RCC 7860 (cell line): ENCODE results near the gene POPDC3.
"Not testable (repeated sequence)": the region's sequence is repeated elsewhere in the genome, so short reads cannot be mapped to it uniquely, and the experiment has no call there.

ENCODE experiments used
- DNase-seq: peaks from one replicate; pipeline ENCODE4 v3.0.0-alpha.2; 2015; ENCODE audit warnings: low spot score
- FAIRE-seq: peaks from 2 replicates; lab custom pipeline; 2012; peaks lifted over from hg19 to GRCh38; lab: Jason Lieb, UNC

Gene POPDC3

GRCh38 chr6:105196076-105196475, 16.3 kb upstream of the POPDC3 start:
- no peak for FAIRE-seq

GRCh38 chr6:105194591-105194990, 14.8 kb upstream of the POPDC3 start:
- DNase-seq (no peak), FAIRE-seq (no peak)

More at GRCh38 chr6:105196076-105196475, 16.3 kb upstream of the POPDC3 start:
- no peak for DNase-seq

GRCh38 chr6:105194106-105194505, 14.3 kb upstream of the POPDC3 start:
- no peak for DNase-seq
- FAIRE-seq = no peak

GRCh38 chr6:105193647-105194046, 13.8 kb upstream of the POPDC3 start:
- FAIRE-seq (no peak), DNase-seq (no peak)

- DNase-seq (peak; percentile 44), FAIRE-seq (peak; percentile 80)
Measured at GRCh38 chr6:105192707-105193465, 13.1 kb upstream of the POPDC3 start.

GRCh38 chr6:105191351-105191750, 11.5 kb upstream of the POPDC3 start:
- no peak for FAIRE-seq
- no peak for DNase-seq

- FAIRE-seq (no peak), DNase-seq (no peak)
Measured at GRCh38 chr6:105189026-105189820, 9.4 kb upstream of the POPDC3 start.

- FAIRE-seq (no peak), DNase-seq (no peak)
Measured at GRCh38 chr6:105188251-105188650, 8.4 kb upstream of the POPDC3 start.

- DNase-seq (no peak), FAIRE-seq (no peak)
Measured at GRCh38 chr6:105186576-105186975, 6.8 kb upstream of the POPDC3 start.

- DNase-seq (no peak), FAIRE-seq (no peak)
Measured at GRCh38 chr6:105184921-105185320, 5.1 kb upstream of the POPDC3 start.

- FAIRE-seq = no peak
- DNase-seq = no peak
Measured at GRCh38 chr6:105181981-105182515, 2.2 kb upstream of the POPDC3 start.

GRCh38 chr6:105178636-105179035, 1.2 kb downstream of the POPDC3 start:
- DNase-seq = no peak
- FAIRE-seq = no peak

GRCh38 chr6:105178110-105178509, 1.7 kb downstream of the POPDC3 start:
- DNase-seq (peak; percentile 58), FAIRE-seq (peak; percentile 75)

- DNase-seq (no peak), FAIRE-seq (no peak)
Measured at GRCh38 chr6:105177556-105177955, 2.3 kb downstream of the POPDC3 start.

- DNase-seq = peak; percentile 20
- no peak for FAIRE-seq
Measured at GRCh38 chr6:105174512-105174911, 5.3 kb downstream of the POPDC3 start.

GRCh38 chr6:105172515-105172914, 7.3 kb downstream of the POPDC3 start:
- FAIRE-seq, DNase-seq: not testable (repeated sequence)

- FAIRE-seq (no peak), DNase-seq (no peak)
Measured at GRCh38 chr6:105170059-105170458, 9.8 kb downstream of the POPDC3 start.

GRCh38 chr6:105167914-105168313, 11.9 kb downstream of the POPDC3 start:
- FAIRE-seq = no peak

GRCh38 chr6:105164418-105164817, 15.4 kb downstream of the POPDC3 start:
- no peak for DNase-seq
- no peak for FAIRE-seq

More at GRCh38 chr6:105167914-105168313, 11.9 kb downstream of the POPDC3 start:
- DNase-seq = no peak

- no peak for DNase-seq
Measured at GRCh38 chr6:105163183-105163582, 16.6 kb downstream of the POPDC3 start.

GRCh38 chr6:105162377-105162776, 17.4 kb downstream of the POPDC3 start:
- no peak for FAIRE-seq
- DNase-seq = no peak

More at GRCh38 chr6:105163183-105163582, 16.6 kb downstream of the POPDC3 start:
- no peak for FAIRE-seq

- DNase-seq = no peak
- FAIRE-seq = no peak
Measured at GRCh38 chr6:105161421-105161820, 18.4 kb downstream of the POPDC3 start.
